Lower leg skin (tissue), 3 donors: ENCODE results near the gene TRPM3.

Experiments used
- POLR2A ChIP-seq, 2 donors: fragments of 450-650 bp; IDR thresholded peaks; one replicate each; pipeline ENCODE4 v1.6.1; 2016 to 2017; ENCODE audit warnings: antibody characterized with exemption in 2 of 2, mild to moderate bottlenecking in 1 of 2, moderate library complexity in 1 of 2
- TF ChIP-seq, protein P1 (sequence below), 3 donors: fragments of 450-650 bp; IDR thresholded peaks; one replicate each; pipeline ENCODE4 v1.5.1; 2016; ENCODE audit warnings: antibody characterized with exemption in 3 of 3, mild to moderate bottlenecking in 3 of 3, moderate library complexity in 2 of 3

DNA sequence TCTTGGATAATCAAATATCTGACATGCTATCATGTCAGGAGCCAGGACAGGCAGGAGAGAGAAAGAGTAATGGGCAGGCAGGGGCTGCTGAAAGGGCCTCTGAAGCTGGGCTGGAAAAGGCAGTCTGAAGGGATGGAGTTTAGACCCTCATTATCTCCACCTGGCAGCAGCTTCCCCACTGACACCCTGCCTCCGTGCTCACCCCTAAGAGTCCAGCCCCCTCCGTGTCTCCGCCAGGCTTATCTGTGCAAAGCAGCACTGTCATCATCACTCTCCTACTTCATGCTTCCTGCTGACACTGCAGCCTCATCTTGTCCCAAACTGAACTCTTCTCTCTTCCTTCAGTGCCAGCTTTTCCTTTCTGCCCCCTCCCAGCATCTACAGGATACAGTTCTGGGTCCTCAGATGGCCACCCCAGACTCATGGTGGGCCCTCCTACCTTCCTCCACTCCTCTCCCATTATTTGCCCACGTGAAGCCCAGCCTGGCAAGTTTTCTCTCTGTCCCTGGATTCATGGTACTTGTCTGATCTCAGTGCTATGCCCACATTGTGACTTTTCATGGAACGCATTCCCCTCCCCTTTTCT, 636.1 kb downstream of the TRPM3 start:
- TF ChIP-seq, protein P1, sequence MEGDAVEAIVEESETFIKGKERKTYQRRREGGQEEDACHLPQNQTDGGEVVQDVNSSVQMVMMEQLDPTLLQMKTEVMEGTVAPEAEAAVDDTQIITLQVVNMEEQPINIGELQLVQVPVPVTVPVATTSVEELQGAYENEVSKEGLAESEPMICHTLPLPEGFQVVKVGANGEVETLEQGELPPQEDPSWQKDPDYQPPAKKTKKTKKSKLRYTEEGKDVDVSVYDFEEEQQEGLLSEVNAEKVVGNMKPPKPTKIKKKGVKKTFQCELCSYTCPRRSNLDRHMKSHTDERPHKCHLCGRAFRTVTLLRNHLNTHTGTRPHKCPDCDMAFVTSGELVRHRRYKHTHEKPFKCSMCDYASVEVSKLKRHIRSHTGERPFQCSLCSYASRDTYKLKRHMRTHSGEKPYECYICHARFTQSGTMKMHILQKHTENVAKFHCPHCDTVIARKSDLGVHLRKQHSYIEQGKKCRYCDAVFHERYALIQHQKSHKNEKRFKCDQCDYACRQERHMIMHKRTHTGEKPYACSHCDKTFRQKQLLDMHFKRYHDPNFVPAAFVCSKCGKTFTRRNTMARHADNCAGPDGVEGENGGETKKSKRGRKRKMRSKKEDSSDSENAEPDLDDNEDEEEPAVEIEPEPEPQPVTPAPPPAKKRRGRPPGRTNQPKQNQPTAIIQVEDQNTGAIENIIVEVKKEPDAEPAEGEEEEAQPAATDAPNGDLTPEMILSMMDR (IDR thresholded peaks at IDR 0.05), result no peak
- TF ChIP-seq POLR2A (IDR thresholded peaks at IDR 0.05), result no peak
